ENCODE measurements around the gene BTF3.
"Not testable (repeated sequence)": the region's sequence is repeated elsewhere in the genome, so short reads cannot be mapped to it uniquely, and the experiment has no call there.

DNA sequence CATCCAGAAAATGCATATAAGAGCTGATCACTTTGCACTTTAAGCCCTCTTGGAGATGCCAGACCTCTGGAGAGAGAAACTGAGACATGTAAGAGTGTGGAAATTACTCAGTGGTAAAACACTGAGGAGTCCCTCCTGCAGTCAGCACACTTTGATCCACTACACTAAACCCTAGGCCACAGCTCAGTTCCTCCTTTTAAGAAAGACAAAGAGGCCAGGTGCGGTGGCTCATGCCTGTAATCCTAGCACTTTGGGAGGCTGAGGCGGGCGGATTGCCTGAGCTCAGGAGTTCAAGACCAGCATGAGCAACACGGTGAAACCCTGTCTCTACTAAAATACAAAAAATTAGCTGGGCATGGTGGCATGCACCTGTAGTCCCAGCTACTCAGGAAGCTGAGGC lies 11.0 kb upstream of the BTF3 start:
- TF ChIP-seq, protein P1, sequence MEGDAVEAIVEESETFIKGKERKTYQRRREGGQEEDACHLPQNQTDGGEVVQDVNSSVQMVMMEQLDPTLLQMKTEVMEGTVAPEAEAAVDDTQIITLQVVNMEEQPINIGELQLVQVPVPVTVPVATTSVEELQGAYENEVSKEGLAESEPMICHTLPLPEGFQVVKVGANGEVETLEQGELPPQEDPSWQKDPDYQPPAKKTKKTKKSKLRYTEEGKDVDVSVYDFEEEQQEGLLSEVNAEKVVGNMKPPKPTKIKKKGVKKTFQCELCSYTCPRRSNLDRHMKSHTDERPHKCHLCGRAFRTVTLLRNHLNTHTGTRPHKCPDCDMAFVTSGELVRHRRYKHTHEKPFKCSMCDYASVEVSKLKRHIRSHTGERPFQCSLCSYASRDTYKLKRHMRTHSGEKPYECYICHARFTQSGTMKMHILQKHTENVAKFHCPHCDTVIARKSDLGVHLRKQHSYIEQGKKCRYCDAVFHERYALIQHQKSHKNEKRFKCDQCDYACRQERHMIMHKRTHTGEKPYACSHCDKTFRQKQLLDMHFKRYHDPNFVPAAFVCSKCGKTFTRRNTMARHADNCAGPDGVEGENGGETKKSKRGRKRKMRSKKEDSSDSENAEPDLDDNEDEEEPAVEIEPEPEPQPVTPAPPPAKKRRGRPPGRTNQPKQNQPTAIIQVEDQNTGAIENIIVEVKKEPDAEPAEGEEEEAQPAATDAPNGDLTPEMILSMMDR (IDR thresholded peaks at IDR 0.05): not testable (repeated sequence)
- TF ChIP-seq POLR2AphosphoS5 (IDR thresholded peaks at IDR 0.05; ENCODE audit: low read depth, low read length): not testable (repeated sequence)

All from Panc1 (cell line).